ENCODE measurements around the gene PITPNM3.

DNA sequence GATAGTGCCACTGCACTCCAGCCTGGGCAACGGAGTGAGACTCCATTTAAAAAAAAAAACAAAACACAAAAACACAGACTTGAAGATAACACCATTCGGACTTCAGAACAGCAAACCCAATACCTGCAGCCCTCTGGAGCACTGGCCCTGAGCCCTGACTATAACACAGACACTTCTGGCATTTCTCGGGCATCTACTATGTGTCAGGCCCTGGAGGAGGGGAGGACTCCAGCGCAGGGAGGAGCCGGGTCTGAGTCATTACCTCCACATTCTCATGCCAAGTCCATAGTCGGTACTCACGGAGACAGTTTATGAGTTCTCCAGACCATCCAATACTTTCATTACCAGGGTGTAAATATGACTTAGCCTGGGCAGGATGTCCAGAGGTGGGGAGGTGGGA, 48.8 kb downstream of the PITPNM3 start:
- TF ChIP-seq, protein P1, sequence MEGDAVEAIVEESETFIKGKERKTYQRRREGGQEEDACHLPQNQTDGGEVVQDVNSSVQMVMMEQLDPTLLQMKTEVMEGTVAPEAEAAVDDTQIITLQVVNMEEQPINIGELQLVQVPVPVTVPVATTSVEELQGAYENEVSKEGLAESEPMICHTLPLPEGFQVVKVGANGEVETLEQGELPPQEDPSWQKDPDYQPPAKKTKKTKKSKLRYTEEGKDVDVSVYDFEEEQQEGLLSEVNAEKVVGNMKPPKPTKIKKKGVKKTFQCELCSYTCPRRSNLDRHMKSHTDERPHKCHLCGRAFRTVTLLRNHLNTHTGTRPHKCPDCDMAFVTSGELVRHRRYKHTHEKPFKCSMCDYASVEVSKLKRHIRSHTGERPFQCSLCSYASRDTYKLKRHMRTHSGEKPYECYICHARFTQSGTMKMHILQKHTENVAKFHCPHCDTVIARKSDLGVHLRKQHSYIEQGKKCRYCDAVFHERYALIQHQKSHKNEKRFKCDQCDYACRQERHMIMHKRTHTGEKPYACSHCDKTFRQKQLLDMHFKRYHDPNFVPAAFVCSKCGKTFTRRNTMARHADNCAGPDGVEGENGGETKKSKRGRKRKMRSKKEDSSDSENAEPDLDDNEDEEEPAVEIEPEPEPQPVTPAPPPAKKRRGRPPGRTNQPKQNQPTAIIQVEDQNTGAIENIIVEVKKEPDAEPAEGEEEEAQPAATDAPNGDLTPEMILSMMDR (conservative IDR thresholded peaks at IDR 0.05 in 1 of 2, IDR thresholded peaks at IDR 0.05 in 1 of 2; ENCODE audit: low read depth in 1 of 2, low read length in 2 of 2), result no peak
- no peak for TF ChIP-seq EZH2 (IDR thresholded peaks at IDR 0.05; ENCODE audit: low read length, missing control alignments)

All from fibroblast of lung (primary cell).